ENCODE results near the gene YDJC. TPM values are rescaled to one million over a fixed set of nuclear protein-coding genes. Genes with fewer than 3 reads are reported as not detected.
"Not testable (repeated sequence)": the region's sequence is repeated elsewhere in the genome, so short reads cannot be mapped to it uniquely, and the experiment has no call there.

Gene YDJC
- total RNA-seq, 1 donor from 2014 or later, result 15.7 TPM

- DNase-seq (ENCODE audit: extremely low spot score, unreplicated experiment), result no peak
- H3K9me3 Mint-ChIP-seq (ENCODE audit: unreplicated experiment), result no peaks in the 10 kb centered on the region
- peaks cover 14% of the 10 kb centered on the region for H3K36me3 Mint-ChIP-seq (ENCODE audit: unreplicated experiment)
- no peak overlapping the region for H3K27ac Mint-ChIP-seq (ENCODE audit: unreplicated experiment)
- TF ChIP-seq CTCF (IDR thresholded peaks at IDR 0.05), result no peak
- H3K4me1 Mint-ChIP-seq (ENCODE audit: unreplicated experiment), result peaks cover 43% of the 10 kb centered on the region
- H3K27me3 Mint-ChIP-seq (ENCODE audit: unreplicated experiment), result no peaks in the 10 kb centered on the region
- H3K4me3 Mint-ChIP-seq (ENCODE audit: unreplicated experiment), result no peak overlapping the region
These were observed 6.2 kb downstream of the YDJC start for GRCh38 chr22:21623648-21623970.

DNA sequence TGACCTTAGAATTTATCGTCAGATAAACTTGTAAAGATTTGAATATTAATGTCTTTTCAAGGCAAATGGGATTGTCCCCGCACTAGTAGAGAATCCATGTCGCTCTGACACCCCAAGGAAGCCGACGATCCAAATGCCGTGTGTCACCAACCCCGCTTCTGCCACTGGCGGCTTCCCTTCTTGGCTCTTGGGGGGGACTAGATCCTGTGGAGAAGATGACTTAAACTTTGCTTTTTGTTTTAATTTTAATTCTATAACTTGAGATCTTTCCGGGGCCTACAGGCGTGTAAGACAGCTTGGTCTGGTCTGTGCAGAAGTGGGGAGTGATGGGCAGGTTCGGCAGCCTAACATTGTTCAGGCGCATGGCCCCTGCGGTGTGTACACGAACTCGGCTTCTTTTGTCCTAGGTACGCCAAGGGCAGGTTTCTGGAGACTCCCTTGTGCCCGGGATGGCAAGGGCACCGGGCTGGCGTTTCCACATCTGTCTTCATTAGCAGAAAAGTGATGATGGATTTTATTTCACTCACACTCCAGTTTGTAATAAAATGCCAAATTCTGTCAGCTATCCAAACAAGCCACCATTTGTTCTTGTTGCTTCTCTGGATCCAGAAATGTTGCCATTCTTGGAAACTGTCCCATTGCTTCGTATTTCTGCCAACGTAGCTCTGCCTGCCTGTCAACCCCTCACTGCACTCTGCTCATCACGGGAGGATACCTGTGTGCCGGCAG, 6.7 kb downstream of the YDJC start:
- no peaks in the 10 kb centered on the region for H3K27me3 Mint-ChIP-seq (ENCODE audit: unreplicated experiment)
- no peak for DNase-seq (ENCODE audit: extremely low spot score, unreplicated experiment)
- peaks cover 11% of the 10 kb centered on the region for H3K36me3 Mint-ChIP-seq (ENCODE audit: unreplicated experiment)
- peaks cover 40% of the 10 kb centered on the region for H3K4me1 Mint-ChIP-seq (ENCODE audit: unreplicated experiment)
- peak overlapping the region; percentile 66 for H3K27ac Mint-ChIP-seq (ENCODE audit: unreplicated experiment)
- no peak for TF ChIP-seq CTCF (IDR thresholded peaks at IDR 0.05)
- H3K9me3 Mint-ChIP-seq (ENCODE audit: unreplicated experiment), result no peaks in the 10 kb centered on the region
- H3K4me3 Mint-ChIP-seq (ENCODE audit: unreplicated experiment), result no peak overlapping the region

DNA sequence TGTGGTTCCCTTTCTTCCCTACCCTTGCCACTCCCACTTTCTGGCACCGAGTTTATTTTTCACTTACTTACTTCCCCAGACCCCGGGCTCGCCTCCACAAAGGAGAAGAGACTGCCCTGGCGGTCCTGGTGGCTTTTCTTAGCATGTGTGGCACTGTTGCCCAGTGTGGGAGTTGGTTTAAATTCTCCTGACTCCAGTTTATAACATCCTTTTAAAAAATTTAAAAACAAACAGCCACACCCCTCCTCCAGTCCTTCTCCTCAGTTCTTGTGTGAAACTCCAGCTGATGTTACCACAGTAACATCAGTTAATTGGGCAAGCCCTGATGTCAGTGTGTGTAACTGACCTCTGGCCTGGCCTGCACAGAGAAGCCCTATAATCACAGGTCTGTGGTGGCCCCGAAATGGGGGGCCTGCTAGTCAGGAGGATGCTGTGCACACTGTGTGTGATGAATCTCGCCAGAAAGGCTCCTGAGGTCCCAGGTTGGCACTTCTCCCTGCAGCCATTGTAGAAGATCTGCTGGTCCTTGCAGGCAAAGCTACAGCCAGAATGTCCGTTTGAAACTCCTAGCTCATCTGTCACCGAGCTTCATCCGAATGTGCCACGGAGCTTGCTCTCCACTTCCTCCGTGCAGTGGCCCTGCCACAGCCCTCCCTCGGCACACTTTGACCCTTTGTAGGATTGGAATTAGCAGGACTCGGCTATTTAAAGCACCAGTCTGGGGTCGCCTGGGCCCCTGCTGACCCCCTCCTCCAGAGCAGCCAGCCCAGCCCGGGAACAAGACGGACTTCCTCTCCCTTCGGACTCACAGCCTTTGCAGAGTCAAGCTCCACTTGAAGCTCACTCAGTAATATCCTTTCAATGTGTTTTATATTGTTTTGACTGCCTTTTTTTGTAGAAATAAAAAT, 7.6 kb downstream of the YDJC start:
- H3K36me3 Mint-ChIP-seq (ENCODE audit: unreplicated experiment), result peaks cover 9% of the 10 kb centered on the region
- TF ChIP-seq CTCF (IDR thresholded peaks at IDR 0.05), result no peak
- H3K9me3 Mint-ChIP-seq (ENCODE audit: unreplicated experiment), result no peaks in the 10 kb centered on the region
- DNase-seq (ENCODE audit: extremely low spot score, unreplicated experiment), result no peak
- peak overlapping the region; percentile 54 for H3K27ac Mint-ChIP-seq (ENCODE audit: unreplicated experiment)
- H3K4me3 Mint-ChIP-seq (ENCODE audit: unreplicated experiment), result no peak overlapping the region
- peaks cover 39% of the 10 kb centered on the region for H3K4me1 Mint-ChIP-seq (ENCODE audit: unreplicated experiment)
- no peaks in the 10 kb centered on the region for H3K27me3 Mint-ChIP-seq (ENCODE audit: unreplicated experiment)

DNA sequence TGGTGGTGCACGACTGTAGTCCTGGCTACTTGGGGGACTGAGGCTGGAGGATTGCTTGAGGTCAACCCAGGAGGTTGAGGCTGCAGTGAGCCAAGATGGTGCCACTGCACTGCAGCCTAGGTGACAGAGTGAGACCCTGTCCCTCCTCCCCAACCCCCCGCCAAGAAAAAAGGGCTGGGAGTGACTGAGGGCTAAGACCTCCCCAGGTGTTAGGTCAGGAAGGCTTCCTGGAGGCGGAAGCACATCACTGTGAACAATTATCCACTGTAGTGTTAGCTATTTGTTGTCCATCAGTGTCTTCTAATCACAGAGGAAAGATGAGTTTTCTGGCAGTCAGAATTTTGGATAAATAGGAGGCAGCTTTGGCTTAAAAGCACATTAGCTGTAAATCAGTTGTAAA, 8.8 kb downstream of the YDJC start:
- no peak for TF ChIP-seq CTCF (IDR thresholded peaks at IDR 0.05)
- peaks cover 37% of the 10 kb centered on the region for H3K4me1 Mint-ChIP-seq (ENCODE audit: unreplicated experiment)
- H3K9me3 Mint-ChIP-seq (ENCODE audit: unreplicated experiment), result no peaks in the 10 kb centered on the region
- H3K27ac Mint-ChIP-seq (ENCODE audit: unreplicated experiment), result no peak overlapping the region
- peaks cover 11% of the 10 kb centered on the region for H3K36me3 Mint-ChIP-seq (ENCODE audit: unreplicated experiment)
- DNase-seq (ENCODE audit: extremely low spot score, unreplicated experiment), result no peak
- H3K27me3 Mint-ChIP-seq (ENCODE audit: unreplicated experiment), result no peaks in the 10 kb centered on the region
- no peak overlapping the region for H3K4me3 Mint-ChIP-seq (ENCODE audit: unreplicated experiment)

DNA sequence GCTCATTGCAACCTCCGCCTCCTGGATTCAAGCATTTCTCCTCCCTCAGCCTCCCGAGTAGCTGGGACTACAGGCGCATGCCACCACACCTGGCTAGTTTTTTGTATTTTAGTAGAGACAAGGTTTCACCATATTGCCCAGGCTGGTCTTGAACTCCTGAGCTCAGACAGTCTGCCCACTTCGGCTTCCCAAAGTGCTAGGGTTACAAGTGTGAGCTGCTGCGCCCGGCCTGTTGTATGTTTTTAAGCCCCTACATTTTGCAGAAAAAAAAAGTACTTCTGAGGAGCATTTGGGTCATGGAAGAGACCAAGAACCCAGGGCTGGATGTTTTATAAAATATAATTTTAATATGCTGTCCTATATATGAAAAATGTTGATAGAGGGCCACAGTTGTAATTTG, 12.5 kb downstream of the YDJC start:
- not testable (repeated sequence) for H3K9me3 Mint-ChIP-seq (ENCODE audit: unreplicated experiment); DNase-seq (ENCODE audit: extremely low spot score, unreplicated experiment); H3K27me3 Mint-ChIP-seq (ENCODE audit: unreplicated experiment); H3K4me3 Mint-ChIP-seq (ENCODE audit: unreplicated experiment); H3K27ac Mint-ChIP-seq (ENCODE audit: unreplicated experiment)
- Mint-ChIP-seq H3K36me3 (ENCODE audit: unreplicated experiment) (peaks cover 13% of the 10 kb centered on the region), H3K4me1 (ENCODE audit: unreplicated experiment) (peaks cover 21% of the 10 kb centered on the region)

All from osteocyte (in vitro differentiated cells).